HG03064 (cell line): Measurements from ENCODE around the gene SNN.

Experiments
- ATAC-seq: cut with Tn5 transposase; IDR thresholded peaks from one replicate; pipeline ENCODE4 v1.9.1; 2021; ENCODE audit warnings: low read depth; ENCODE audit not compliant: unreplicated experiment

Gene SNN

DNA sequence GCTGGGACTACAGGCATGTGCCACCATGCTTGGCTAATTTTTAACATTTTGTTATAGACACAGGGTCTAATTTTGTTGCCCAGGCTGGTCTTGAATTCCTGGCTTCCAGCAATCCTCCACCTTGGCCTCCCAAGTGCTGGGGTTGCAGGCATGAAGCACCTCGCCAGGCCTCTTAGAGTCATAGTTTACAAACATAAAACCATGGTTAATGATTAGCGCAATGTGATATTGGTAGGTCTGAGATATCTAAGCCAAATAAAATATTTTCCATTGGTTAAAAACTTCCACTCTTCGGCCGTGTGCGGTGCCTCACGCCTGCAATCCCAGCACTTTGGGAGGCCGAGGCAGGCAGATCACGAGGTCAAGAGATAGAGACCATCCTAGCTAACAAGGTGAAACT, 57.8 kb downstream of the SNN start:
- no peak for ATAC-seq

- no peak for ATAC-seq
Measured at GRCh38 chr16:11727796-11728543, 59.7 kb downstream of the SNN start.
